GM19452 (cell line): ENCODE data around the gene TPRX2.
"Not testable (repeated sequence)": the region's sequence is repeated elsewhere in the genome, so short reads cannot be mapped to it uniquely, and the experiment has no call there.

Experiments used
- ATAC-seq: cut with Tn5 transposase; IDR thresholded peaks from one replicate; pipeline ENCODE4 v1.9.1; 2021; ENCODE audit not compliant: unreplicated experiment

TPRX2 gene

DNA sequence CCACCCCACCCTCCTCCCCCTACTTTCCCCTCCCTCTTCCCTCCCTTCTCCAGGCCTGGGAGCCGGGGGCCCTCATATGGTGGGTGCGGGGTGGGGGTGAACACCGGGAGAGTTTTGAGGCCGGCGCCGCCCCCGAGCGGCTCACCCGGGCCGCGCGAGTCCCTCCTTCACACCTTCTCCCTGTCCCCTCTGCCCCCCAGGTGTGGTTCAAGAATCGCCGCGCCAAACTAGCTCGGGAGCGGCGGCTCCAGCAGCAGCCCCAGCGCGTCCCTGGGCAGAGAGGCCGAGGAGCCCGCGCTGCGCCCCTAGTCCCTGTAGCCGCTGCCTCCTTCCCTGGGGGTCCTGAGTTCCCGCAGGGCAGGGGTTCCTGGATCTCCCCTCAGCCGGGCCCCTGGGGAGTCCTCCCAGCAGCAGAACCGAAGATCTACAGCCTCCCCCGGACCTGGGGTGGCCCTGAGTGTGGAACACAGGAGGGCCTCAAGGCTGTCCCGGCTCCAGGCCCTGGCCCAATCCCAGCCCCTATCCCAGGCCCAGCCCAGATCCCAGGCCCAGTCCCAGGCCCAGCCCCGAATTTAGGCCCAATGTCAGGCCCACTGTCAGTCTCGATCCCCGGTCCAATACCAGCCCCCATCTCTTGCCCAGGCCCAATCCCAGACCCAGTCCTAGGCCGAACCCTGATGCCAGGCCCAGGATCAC, 1.7 kb downstream of the TPRX2 start:
- ATAC-seq, result no peak

DNA sequence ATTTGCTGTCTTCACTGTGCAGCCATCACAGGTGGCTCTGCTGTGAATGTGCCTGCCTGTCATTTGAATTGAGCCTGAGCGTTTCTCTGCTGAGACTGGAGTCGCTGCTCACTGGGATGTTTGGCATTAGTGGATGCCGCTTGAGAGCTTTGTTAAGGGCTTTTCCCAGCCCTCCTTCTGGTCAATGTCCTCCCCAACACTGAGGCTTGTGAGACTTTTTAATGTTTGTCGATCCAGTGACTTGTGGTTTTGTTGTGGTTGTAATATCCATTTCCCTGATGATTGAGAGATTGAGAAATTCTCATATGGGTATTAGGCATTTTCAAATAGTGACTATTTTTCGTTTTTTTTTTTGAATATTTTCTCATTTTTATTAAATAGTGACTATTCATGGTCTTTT, 2.6 kb downstream of the TPRX2 start:
- no peak for ATAC-seq

DNA sequence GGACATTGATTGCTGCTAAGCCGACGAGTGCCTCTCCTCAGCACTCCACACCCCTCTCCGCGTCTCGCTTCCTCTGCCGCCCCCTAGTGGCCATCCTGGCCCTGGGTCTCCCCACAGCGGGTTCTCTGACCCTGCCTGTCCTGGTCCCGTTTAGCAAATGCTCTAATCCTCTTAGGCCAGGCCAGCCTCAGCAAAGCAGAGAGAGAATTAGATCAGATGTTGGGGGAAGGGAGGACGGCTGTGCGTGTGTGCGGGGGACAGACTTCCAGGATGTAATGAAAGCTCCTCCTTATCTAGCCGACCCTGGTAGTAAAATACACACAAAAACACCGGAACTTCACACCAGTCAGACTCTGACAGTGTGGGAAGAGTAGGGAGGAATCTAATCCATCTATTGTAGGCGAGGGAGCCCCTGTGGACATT, 4.5 kb downstream of the TPRX2 start:
- no peak for ATAC-seq

DNA sequence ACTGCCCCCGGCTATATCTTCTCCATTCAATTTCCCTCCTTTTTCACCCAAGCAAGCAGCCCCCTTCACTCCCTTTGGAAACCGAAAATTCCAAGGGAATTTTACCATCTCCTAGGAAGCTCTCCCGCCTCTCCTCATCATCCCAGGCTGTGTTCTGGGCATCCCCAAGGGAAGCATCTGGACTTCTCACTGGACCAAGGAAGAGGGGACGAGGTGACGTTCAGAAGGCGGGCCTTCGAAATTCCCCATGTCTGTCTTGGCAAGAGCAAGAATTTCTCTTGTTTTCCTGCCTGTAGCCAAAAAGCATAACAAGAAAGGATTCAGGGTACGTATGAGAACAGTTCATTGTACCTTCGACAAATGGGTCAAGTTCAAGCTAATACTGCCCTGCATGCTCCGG, 6.1 kb downstream of the TPRX2 start:
- no peak for ATAC-seq

DNA sequence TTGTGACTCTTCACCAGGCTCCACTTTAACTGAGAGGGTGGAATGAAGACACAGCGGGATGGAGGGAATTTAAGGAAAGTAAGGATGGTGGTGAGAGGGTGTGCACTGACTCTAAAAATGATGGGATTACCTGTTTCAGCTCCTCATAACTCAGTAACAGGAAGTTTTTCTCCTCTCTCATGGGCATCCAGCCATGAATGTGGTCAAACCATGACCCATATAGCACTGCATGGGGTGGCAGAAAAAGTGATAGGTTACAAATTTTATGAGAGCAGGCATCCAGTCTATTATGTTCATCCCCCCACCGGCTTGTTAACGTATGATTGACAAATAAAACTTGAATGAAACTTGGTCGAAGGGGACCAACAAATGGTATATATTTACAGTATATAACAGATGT, 19.9 kb downstream of the TPRX2 start:
- no peak for ATAC-seq

DNA sequence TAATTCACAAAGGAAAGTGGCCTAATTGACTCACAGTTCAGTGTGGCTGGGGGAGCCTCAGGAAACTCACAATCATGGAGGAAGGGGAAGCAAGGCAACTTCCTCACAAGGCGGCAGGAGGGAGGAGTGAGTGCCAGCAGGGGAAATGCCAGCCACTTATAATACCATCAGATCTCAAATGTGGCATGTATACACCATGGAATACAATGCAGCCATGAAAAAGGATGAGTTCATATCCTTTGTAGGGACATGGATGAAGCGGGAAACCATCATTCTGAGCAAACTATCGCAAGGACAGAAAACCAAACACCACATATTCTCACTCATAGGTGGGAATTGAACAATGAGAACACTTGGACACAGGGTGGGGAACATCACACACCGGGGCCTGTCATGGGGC, 20.4 kb downstream of the TPRX2 start:
- not testable (repeated sequence) for ATAC-seq

DNA sequence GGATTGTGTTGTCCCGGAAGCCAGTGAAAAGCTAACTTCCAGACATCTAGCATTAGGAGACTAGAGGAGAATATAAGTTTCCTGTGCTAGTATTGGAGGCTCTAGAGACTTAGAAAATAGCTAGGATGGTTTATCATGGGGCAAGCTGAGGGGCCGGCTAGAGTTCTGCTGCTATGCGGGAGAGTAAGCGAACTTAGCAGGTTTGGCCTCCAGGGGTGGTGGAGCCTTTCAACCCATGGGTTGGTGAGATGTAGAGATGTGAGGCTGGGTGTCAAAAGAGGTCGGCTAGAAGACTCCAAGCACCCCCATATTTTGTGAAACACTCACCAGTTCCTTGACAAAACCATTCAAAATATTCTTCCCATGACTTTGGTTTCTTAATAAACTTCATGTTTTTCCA, 22.7 kb downstream of the TPRX2 start:
- ATAC-seq, result no peak

DNA sequence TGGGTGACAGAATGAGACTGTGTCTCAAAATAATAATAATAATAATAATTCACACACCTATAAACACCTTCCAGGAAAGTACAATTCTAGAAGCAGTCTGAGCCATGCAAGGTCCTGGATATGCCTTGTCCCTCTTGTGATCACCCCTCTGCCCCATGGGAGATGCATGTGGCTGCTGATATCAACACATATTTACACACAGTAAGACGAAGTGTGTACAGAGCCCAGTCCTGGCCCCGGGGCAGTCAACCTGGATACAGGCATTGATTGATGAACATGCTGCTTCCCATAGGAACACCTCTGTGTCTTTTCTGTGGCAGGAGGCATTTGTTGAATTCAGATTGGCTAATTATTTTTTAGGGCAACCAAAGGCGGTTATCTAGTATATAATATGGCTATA, 23.9 kb downstream of the TPRX2 start:
- ATAC-seq, result no peak

DNA sequence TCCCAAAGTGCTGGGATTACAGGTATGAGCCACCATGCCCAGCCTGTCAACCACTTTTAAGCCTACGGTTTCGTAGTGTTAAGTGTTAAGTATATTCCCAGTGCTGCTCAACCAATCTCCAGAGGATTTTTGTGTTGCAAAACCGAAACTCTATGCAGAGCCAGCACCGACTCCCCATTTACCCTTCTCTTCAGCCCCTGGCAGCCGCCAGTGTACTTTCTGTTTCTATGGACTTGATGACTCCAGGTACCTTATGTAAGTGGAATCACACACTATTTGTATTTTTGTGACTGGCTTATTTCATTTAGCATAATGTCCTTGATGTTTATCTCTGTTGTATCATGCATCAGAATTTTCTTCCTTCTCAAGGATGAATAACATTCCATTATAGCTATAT, 26.0 kb downstream of the TPRX2 start:
- ATAC-seq, result no peak

DNA sequence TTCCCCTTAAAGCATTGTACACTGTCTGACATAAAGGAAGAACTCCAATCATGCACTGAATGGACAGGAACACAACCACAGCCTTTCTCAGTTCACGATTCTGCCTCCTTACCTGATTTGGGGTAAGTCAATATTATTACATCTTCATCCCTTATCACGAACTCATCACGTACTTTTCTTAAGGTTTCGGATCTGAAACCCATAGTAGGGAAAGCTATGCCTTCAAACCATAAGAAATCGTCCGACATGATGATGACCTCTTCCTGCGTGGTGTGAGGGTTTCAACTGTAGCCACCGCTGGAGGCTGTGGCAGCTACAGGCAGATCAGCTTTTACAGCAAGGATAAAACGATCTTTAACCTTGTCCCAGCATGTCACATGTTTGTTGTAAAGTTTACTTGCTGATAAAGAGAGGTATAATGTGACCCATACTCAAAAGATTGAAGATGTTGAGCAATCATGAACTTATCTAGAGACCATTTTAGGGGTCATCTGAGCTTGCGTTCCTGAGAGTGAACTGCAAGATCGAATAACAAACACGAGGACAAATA, 27.1 kb downstream of the TPRX2 start, which contains the start of gene SULT2A1:
Gene SULT2A1, minus strand, starts transcription at position 306 of the 550 bp plus-strand sequence. Its CDS starts 58 bp downstream, at position 248.
- ATAC-seq, result no peak

DNA sequence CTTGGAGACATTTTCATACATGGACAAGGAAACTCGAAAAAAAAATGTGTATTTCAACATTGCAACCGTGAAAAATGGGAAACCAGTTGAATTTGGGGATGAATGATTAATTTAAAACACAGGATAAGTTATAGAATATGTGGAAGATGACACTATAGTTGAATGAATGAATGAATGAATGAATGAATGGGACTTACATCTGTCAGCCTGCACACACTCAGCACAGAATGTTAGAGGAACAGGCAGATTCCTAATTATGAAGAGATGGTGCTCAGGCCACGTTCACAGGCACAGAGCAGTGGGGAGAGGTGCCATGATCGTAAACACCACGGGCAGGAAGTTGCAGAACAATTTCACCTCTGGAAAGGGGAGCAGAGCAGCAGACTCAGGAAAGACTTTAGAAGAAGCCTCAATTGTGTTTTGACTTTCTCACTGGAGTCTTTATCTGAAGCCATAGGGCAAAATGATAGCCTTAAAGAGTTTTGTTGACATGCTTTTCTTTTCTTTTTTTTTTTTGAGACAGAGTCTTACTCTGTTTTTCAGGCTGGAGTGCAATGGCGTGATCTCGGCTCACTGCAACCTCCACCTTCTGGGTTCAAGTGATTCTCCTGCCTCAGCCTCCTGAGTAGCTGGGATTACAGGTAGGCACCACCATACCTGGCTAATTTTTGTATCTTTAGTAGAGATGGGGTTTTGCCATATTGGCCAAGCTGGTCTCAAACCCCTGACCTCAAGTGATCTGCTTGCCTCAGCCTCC, 32.0 kb downstream of the TPRX2 start:
- no peak for ATAC-seq

DNA sequence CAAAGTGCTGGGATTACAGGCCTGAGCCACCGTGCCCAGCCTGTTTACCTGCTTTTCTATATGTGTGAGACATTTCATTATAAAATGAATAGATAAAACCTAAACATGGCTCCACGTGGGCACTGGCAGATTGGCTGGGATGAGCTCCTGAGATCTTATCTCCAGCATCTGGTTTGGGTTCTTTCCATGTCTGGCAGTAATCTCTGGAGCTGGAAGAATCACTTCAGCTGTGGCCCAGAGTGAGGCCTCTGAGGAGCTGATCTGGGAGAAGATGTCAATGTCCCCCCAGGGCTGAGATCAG, 32.5 kb downstream of the TPRX2 start:
- ATAC-seq, result no peak

DNA sequence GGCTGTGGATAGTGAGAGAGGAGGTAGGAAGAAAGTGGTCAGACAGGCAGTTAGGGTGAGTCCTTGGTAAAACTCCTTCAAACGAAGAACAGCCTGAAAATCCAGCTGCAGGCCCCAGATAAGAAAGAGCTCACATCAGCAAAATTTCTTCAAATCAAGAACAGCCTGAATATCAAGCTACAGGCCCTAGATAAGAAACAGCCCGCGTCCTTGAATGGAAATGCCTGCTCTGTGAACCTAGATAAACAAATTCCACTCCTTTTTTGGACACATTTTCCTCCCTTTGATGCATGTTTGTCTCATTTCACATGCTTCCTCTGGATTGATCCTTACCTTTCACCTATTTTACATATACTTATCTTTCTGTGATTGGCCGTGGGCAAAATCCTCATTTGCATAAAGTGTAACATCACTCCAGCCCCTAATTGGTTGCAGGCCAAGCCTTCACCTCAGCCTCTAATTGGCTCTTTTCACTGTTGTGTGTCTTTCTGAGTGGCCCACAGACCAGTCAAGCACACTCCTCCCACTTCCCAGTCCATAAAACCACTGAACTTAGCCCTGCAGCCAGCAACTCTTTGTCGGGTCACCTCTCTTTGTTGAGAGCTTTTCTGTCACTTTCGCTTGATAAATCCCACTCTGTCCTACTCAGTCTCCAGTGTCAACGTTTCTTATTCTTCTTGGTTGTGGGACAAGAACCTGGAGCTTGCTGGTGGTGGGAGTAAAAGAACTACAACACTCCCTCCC, 33.1 kb downstream of the TPRX2 start:
- no peak for ATAC-seq

DNA sequence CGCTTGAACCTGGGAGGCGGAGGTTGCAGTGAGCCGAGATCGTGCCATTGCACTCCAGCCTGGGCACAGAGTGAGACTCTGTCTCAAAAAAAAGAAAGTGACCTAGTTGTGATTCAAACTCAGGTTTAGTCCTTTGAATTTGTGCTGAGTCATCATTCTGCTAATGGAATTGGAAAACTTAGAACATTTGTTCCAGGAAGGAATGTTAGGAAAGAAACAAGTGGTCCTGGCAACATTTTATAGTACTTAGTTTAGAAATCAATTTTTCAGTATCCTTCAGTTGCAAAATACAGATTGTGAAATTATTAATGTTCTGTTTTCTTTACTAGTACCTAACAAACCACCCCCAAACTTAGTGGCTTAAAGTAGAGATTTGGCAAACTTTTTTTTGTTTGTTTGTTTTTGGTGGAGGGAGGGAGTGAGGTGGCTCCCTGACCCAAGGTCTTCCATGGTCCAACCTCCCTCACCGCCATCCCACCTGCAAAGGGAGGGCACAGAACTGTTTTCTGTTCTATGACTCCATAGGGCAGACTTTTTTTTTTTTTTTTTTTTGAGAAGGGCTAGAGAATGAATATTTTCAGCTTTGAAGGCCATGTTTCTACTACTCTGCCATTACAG, 36.2 kb downstream of the TPRX2 start:
- ATAC-seq, result no peak

DNA sequence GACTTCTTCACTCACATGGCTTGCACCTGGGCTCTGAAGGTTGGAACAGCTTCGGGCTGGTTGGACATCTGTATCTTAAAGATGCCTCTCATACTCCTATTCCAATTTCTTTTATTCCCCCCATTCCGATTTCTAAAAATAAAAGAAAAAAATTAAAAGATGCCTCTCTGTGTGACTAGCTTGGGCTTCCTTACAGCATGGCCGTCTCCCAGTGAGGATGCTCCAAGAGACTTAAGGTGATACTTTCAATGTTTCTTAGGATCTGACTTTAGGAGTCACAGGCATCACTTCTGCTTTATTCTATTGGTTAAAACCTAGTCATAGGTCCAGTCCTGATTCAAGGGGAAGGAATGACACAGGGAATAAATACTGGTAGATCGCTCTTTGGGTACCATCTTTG, 37.0 kb downstream of the TPRX2 start:
- no peak for ATAC-seq

DNA sequence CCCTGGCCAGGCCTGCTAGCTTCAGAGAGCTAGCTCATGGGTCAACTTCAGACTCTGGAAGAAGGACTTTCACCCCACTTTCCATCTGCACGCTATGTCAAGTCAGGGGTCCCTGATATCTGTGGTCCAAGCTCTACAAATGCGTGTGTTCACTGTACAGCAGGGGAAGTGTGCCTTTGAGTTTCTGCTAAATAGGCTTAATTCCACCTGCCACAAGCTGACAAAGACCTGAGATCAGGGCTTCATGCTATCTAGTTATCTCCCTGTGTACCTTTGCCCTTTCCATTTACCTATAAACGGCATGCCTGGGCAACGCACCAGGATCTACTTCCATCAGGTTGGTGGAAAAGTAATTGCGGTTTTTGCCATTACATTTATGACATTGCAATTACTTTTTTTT, 37.7 kb downstream of the TPRX2 start:
- ATAC-seq, result no peak

DNA sequence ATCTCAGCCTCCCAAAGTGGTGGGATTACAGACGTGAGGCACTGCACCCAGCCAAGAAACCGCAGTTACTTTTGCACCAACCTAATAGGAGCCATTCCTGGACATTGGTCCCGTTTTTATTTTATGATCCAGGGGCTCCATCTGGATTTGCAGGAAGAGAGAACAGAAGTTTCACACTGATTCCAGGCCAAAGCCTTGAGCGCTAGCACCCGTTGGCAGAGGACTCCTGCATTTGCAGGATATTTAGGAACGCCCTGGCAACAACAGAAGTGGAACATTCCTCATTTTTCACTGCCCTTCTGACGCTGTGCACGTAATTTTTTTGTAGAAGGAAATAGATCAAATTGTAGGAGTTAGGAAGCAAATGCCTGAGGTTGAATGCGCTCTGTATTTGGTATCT, 38.8 kb downstream of the TPRX2 start:
- ATAC-seq, result no peak

DNA sequence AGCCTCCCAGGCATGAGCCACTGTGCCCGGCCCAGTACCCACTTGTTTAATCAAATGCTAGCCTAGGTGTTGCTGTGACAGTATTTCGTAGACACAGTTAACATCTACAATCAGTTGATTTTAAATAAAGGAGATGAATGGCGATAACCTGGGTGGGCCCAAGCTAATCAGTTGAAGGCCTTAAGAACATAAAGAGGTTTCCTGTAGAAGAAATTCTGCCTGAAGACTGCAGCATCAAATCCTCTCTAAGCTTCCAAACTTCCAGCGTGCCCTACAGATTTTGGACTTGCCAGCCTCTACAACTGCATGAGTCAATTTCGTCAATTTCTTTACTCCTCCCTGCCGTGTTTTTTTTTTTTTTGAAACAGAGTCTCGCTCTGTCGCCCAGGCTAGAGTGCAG, 40.3 kb downstream of the TPRX2 start:
- no peak for ATAC-seq

DNA sequence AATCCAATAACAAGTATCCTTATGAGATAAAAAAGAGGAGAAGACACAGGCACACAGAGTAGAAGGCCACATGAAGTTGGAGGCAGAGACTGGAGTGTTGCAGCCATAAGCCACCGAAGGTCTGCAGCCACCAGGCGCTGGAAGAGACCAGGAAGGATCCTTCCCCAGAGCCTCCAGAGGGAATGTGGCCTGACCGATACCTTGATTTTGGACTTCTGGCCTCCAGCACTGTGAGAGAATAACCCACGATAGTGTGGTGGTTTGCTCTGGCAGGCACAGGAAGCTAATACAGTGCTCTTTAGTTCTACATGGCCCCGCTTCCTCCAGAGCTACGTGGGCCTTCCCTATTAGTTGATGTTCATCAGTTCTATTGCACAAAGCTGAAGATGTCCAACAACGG, 42.3 kb downstream of the TPRX2 start:
- no peak for ATAC-seq

DNA sequence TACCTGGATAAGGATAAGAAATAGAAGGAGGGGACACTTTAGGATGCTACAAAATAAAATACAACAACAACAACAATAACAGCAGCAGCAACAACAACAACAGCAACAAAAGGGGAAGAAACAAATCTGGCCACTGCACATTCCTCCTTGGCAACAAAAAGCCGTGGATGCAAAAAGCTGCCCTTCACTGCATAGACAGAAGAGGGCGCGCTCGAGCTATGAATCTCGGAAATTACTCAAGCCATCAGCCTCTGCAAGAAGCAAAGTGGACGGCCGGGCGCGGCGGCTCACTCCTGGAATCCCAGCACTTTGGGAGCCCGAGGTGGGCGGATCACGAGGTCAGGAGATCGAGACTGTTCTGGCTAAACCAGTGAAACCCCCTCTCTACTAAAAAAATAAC, 50.3 kb downstream of the TPRX2 start:
- ATAC-seq, result not testable (repeated sequence)

DNA sequence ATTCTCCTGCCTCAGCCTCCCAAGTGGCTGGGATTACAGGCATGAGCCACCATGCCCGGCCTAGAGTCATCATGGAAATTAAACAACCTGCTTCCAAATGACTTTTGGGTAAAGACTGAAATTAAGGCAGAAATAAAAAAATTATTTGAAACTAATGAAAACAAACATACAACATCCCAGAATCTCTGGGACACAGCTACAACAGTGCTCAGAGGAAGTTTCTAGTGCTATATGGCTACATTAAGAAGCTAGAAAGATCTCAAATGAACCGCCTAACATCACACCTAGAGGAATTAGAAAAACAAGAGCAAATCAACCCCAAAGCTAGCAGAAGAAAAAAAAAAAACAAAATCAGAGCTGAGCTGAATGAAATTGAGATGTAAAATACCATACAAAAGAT, 51.2 kb downstream of the TPRX2 start:
- not testable (repeated sequence) for ATAC-seq
